ENCODE measurements around the gene TMEM86A. TPM values are rescaled to one million over a fixed set of nuclear protein-coding genes. Genes with fewer than 3 reads are reported as not detected.
"Not testable (repeated sequence)": the region's sequence is repeated elsewhere in the genome, so short reads cannot be mapped to it uniquely, and the experiment has no call there.

Gene TMEM86A
- total and polyA plus RNA-seq, 2 donors (not counting 1 experiment from before 2014, with no cell fraction given), result 0.16 to 0.83 TPM

- Histone ChIP-seq H3K27me3 (ENCODE audit: control insufficient read depth, insufficient read depth, low read length) (no peaks in the 10 kb centered on the region), H3K27ac (ENCODE audit: insufficient read depth, low read length) (no peak overlapping the region), H3K4me3 (replicated peaks in 1 of 4; ENCODE audit: control extremely low read depth in 1 of 4, insufficient read depth in 1 of 4, low read depth in 3 of 4, low read length in 4 of 4) (no peak overlapping the region), H2AFZ (ENCODE audit: low read length) (no peak overlapping the region), H3K36me3 (ENCODE audit: control insufficient read depth, insufficient read depth, low read length) (no peaks in the 10 kb centered on the region), H3K9me3 (ENCODE audit: control insufficient read depth, insufficient read depth, low read depth, low read length) (no peaks in the 10 kb centered on the region), H4K20me1 (ENCODE audit: control insufficient read depth, extremely low read depth, insufficient read depth, low read length) (no peaks in the 10 kb centered on the region), H3K9ac (ENCODE audit: insufficient read depth, low read length) (no peak overlapping the region), H3K79me2 (ENCODE audit: control insufficient read depth, insufficient read depth, low read length) (no peaks in the 10 kb centered on the region), H3K4me1 (ENCODE audit: control insufficient read depth, extremely low read depth, insufficient read depth, low read length) (no peaks in the 10 kb centered on the region), H3K4me2 (ENCODE audit: extremely low read depth, insufficient read depth, low read length) (no peak overlapping the region)
- DNase-seq (ENCODE audit: low read depth in 2 of 2), result no peak
- TF ChIP-seq CTCF (conservative IDR thresholded peaks at IDR 0.05 in 1 of 2, IDR thresholded peaks at IDR 0.05 in 1 of 2; ENCODE audit: low read depth in 1 of 2, low read length in 2 of 2), result no peak
- no peak for TF ChIP-seq EZH2 (IDR thresholded peaks at IDR 0.05; ENCODE audit: low read length, missing control alignments)
These were observed 21.0 kb upstream of the TMEM86A start for GRCh38 chr11:18677560-18677959.

GRCh38 chr11:18681949-18682348, 16.6 kb upstream of the TMEM86A start:
- DNase-seq (ENCODE audit: low read depth in 2 of 2); H4K20me1 ChIP-seq (ENCODE audit: control insufficient read depth, extremely low read depth, insufficient read depth, low read length); H3K4me1 ChIP-seq (ENCODE audit: control insufficient read depth, extremely low read depth, insufficient read depth, low read length); H3K79me2 ChIP-seq (ENCODE audit: control insufficient read depth, insufficient read depth, low read length); H3K4me2 ChIP-seq (ENCODE audit: extremely low read depth, insufficient read depth, low read length); H3K36me3 ChIP-seq (ENCODE audit: control insufficient read depth, insufficient read depth, low read length); H3K4me3 ChIP-seq (replicated peaks in 1 of 4; ENCODE audit: control extremely low read depth in 1 of 4, insufficient read depth in 1 of 4, low read depth in 3 of 4, low read length in 4 of 4); H3K9me3 ChIP-seq (ENCODE audit: control insufficient read depth, insufficient read depth, low read depth, low read length); H3K27ac ChIP-seq (ENCODE audit: insufficient read depth, low read length); H3K27me3 ChIP-seq (ENCODE audit: control insufficient read depth, insufficient read depth, low read length); H3K9ac ChIP-seq (ENCODE audit: insufficient read depth, low read length); H2AFZ ChIP-seq (ENCODE audit: low read length): not testable (repeated sequence)

- no peak overlapping the region for H2AFZ ChIP-seq (ENCODE audit: low read length)
- H4K20me1 ChIP-seq (ENCODE audit: control insufficient read depth, extremely low read depth, insufficient read depth, low read length), result no peaks in the 10 kb centered on the region
- H3K4me3 ChIP-seq (replicated peaks in 1 of 4; ENCODE audit: control extremely low read depth in 1 of 4, insufficient read depth in 1 of 4, low read depth in 3 of 4, low read length in 4 of 4), result no peak overlapping the region
- no peaks in the 10 kb centered on the region for H3K27me3 ChIP-seq (ENCODE audit: control insufficient read depth, insufficient read depth, low read length)
- no peaks in the 10 kb centered on the region for H3K9me3 ChIP-seq (ENCODE audit: control insufficient read depth, insufficient read depth, low read depth, low read length)
- no peaks in the 10 kb centered on the region for H3K4me1 ChIP-seq (ENCODE audit: control insufficient read depth, extremely low read depth, insufficient read depth, low read length)
- H3K79me2 ChIP-seq (ENCODE audit: control insufficient read depth, insufficient read depth, low read length), result no peaks in the 10 kb centered on the region
- TF ChIP-seq EZH2 (IDR thresholded peaks at IDR 0.05; ENCODE audit: low read length, missing control alignments), result no peak
- no peak for TF ChIP-seq CTCF (conservative IDR thresholded peaks at IDR 0.05 in 1 of 2, IDR thresholded peaks at IDR 0.05 in 1 of 2; ENCODE audit: low read depth in 1 of 2, low read length in 2 of 2)
- H3K4me2 ChIP-seq (ENCODE audit: extremely low read depth, insufficient read depth, low read length), result no peak overlapping the region
- H3K9ac ChIP-seq (ENCODE audit: insufficient read depth, low read length), result no peak overlapping the region
- no peak overlapping the region for H3K27ac ChIP-seq (ENCODE audit: insufficient read depth, low read length)
- no peaks in the 10 kb centered on the region for H3K36me3 ChIP-seq (ENCODE audit: control insufficient read depth, insufficient read depth, low read length)
- DNase-seq (ENCODE audit: low read depth in 2 of 2), result no peak
These were observed 16.1 kb upstream of the TMEM86A start for GRCh38 chr11:18682466-18682865.

Measured in fibroblast of lung (primary cell).